Liver (tissue), 9 donors: ENCODE results near the gene NIPSNAP2. TPM values are rescaled to one million over a fixed set of nuclear protein-coding genes. Genes with fewer than 3 reads are reported as not detected.

Experiments
- DNase-seq: peaks from one replicate; pipeline ENCODE4 v3.0.0-alpha.2; 2017; ENCODE audit warnings: low spot score
- H3K27ac ChIP-seq, 2 donors: one replicate each; pipeline ENCODE4 v1.7.0; 2013; ENCODE audit warnings: inconsistent platforms in 2 of 2, low read length in 2 of 2, control low read depth in 1 of 2, low read depth in 1 of 2, mild to moderate bottlenecking in 1 of 2
- H3K27me3 ChIP-seq, 4 donors: one replicate each; pipeline versions ENCODE4 v1.6.1 to v1.7.0; 2013; ENCODE audit warnings: low read length in 3 of 4, inconsistent platforms in 1 of 4, mild to moderate bottlenecking in 1 of 4, moderate library complexity in 1 of 4; ENCODE audit not compliant: control insufficient read depth in 4 of 4, insufficient read depth in 4 of 4
- H3K36me3 ChIP-seq, 4 donors: one replicate each; pipeline versions ENCODE4 v1.6.1 to v1.7.0; 2013; ENCODE audit warnings: low read length in 3 of 4, mild to moderate bottlenecking in 3 of 4, low read depth in 1 of 4, moderate library complexity in 1 of 4; ENCODE audit not compliant: control insufficient read depth in 4 of 4, insufficient read depth in 3 of 4
- H3K4me1 ChIP-seq, 4 donors: one replicate each; pipeline versions ENCODE4 v1.6.1 to v1.7.0; 2013; ENCODE audit warnings: low read length in 3 of 4, mild to moderate bottlenecking in 3 of 4, moderate library complexity in 1 of 4; ENCODE audit not compliant: control insufficient read depth in 4 of 4, insufficient read depth in 4 of 4
- H3K4me3 ChIP-seq, 3 donors: one replicate each; pipeline versions ENCODE4 v1.6.1 to v1.7.0; 2013; ENCODE audit warnings: low read length in 3 of 3, control low read depth in 1 of 3, low read depth in 1 of 3, mild to moderate bottlenecking in 1 of 3
- H3K9ac ChIP-seq, 2 donors: one replicate each; pipeline ENCODE4 v1.7.0; 2013; ENCODE audit warnings: low read length in 2 of 2, mild to moderate bottlenecking in 2 of 2, moderate library complexity in 2 of 2, control low read depth in 1 of 2, low read depth in 1 of 2
- H3K9me3 ChIP-seq, 4 donors: one replicate each; pipeline versions ENCODE4 v1.6.1 to v1.7.0; 2013; ENCODE audit warnings: low read length in 3 of 4; ENCODE audit not compliant: control insufficient read depth in 4 of 4
- ATF3 ChIP-seq: IDR thresholded peaks from 2 replicates; pipeline ENCODE4 v1.6.1; 2016; ENCODE audit warnings: antibody characterized with exemption
- CTCF ChIP-seq: fragments of 150-350 bp; IDR thresholded peaks from 2 replicates; pipeline ENCODE4 v1.5.1; 2017; ENCODE audit warnings: improper control_type of control experiment, low read depth, low read length; ENCODE audit not compliant: missing input control
- EGR1 ChIP-seq, 2 donors: IDR thresholded peaks; 2 replicates each; pipeline ENCODE4 v1.6.1; 2016 to 2018; ENCODE audit warnings: antibody characterized with exemption in 2 of 2, low read depth in 2 of 2
- FOXA1 ChIP-seq: IDR thresholded peaks from 2 replicates; pipeline ENCODE4 v1.6.1; 2016; ENCODE audit warnings: antibody characterized with exemption
- FOXA2 ChIP-seq: IDR thresholded peaks from 2 replicates; pipeline ENCODE4 v1.6.1; 2016; ENCODE audit warnings: antibody characterized with exemption
- GABPA ChIP-seq, 2 donors: IDR thresholded peaks in 1 of 2; conservative IDR thresholded peaks in 1 of 2; 2 replicates each; pipeline ENCODE4 v1.6.1; 2016; ENCODE audit warnings: antibody characterized with exemption in 2 of 2, mild to moderate bottlenecking in 1 of 2, moderate library complexity in 1 of 2
- HNF4A ChIP-seq, 2 donors: conservative IDR thresholded peaks; 2 replicates each; pipeline ENCODE4 v1.6.1; 2016; ENCODE audit warnings: antibody characterized with exemption in 2 of 2, mild to moderate bottlenecking in 2 of 2
- HNF4G ChIP-seq: IDR thresholded peaks from 2 replicates; pipeline ENCODE4 v1.6.1; 2016; ENCODE audit warnings: antibody characterized with exemption
- JUND ChIP-seq, 2 donors: IDR thresholded peaks; 2 replicates each; pipeline ENCODE4 v1.6.1; 2016; ENCODE audit warnings: antibody characterized with exemption in 2 of 2
- MAX ChIP-seq: IDR thresholded peaks from 2 replicates; pipeline ENCODE4 v1.6.1; 2016; ENCODE audit warnings: antibody characterized with exemption
- NR2F2 ChIP-seq: IDR thresholded peaks from 2 replicates; pipeline ENCODE4 v1.6.1; 2016; ENCODE audit warnings: antibody characterized with exemption
- RAD21 ChIP-seq, 2 donors: IDR thresholded peaks; 2 replicates each; pipeline ENCODE4 v1.6.1; 2016; ENCODE audit warnings: antibody characterized with exemption in 2 of 2, mild to moderate bottlenecking in 2 of 2
- REST ChIP-seq: IDR thresholded peaks from 2 replicates; pipeline ENCODE4 v1.6.1; 2016; ENCODE audit warnings: antibody characterized with exemption, mild to moderate bottlenecking
- RXRA ChIP-seq, 2 donors: IDR thresholded peaks; 2 replicates each; pipeline ENCODE4 v1.6.1; 2017 to 2018; ENCODE audit warnings: antibody characterized with exemption in 2 of 2, mild to moderate bottlenecking in 1 of 2
- SP1 ChIP-seq: IDR thresholded peaks from 2 replicates; pipeline ENCODE4 v1.6.1; 2018; ENCODE audit warnings: antibody characterized with exemption, mild to moderate bottlenecking
- TAF1 ChIP-seq: conservative IDR thresholded peaks from 2 replicates; pipeline ENCODE4 v1.6.1; 2016; ENCODE audit warnings: antibody characterized with exemption, mild to moderate bottlenecking
- YY1 ChIP-seq: IDR thresholded peaks from 2 replicates; pipeline ENCODE4 v1.6.1; 2016; ENCODE audit warnings: antibody characterized with exemption, mild to moderate bottlenecking
- ZBTB33 ChIP-seq: IDR thresholded peaks from 2 replicates; pipeline ENCODE4 v1.6.1; 2016; ENCODE audit warnings: antibody characterized with exemption
- WGBS: extraction: QIAGEN DNeasy Blood & Tissue Kit; methylation state at CpG from one replicate; pipeline ENCODE4 v1.1.7; 2013; 5-methylcytosine and 5-hydroxymethylcytosine counted together
- polyA plus RNA-seq, 2 donors: library from polyadenylated mRNA; stranded (reverse) in 1 of 2; unstranded in 1 of 2; fragments of 200-250 nt in 1 of 2; fragments of >200 nt in 1 of 2; fragmentation: Nextera tagmentation in 1 of 2; extraction: Ambion mirVana in 1 of 2; gene quantifications; one replicate each; pipeline versions ENCODE4 v1.2.1 to v1.2.3, GENCODE V29; 2013 to 2015
- total RNA-seq, 2 donors: library from RNA; depleted of rRNA; stranded (reverse); fragments of >200 nt; gene quantifications; one replicate each; pipeline ENCODE4 v1.2.3, GENCODE V29; 2014
- donor health status: healthy.
- donor health status: healthy.
- donor health status: healthy.
- donor health status: healthy.
- donor health status: healthy.

Gene NIPSNAP2
- total and polyA plus RNA-seq, 4 donors: 6.0 to 20.4 (median 11.8) TPM

- no peak overlapping the region for H3K4me3 ChIP-seq
- TF ChIP-seq GABPA (IDR thresholded peaks at IDR 0.05 in 1 of 2, conservative IDR thresholded peaks at IDR 0.05 in 1 of 2) (no peak), NR2F2 (no peak), ATF3 (no peak), FOXA2 (no peak), MAX (no peak), JUND (IDR thresholded peaks at IDR 0.05) (no peak), HNF4A (conservative IDR thresholded peaks at IDR 0.05) (no peak), FOXA1 (no peak), RXRA (IDR thresholded peaks at IDR 0.05) (no peak), ZBTB33 (no peak), YY1 (no peak), TAF1 (no peak), RAD21 (IDR thresholded peaks at IDR 0.05) (no peak), REST (no peak), SP1 (no peak), EGR1 (IDR thresholded peaks at IDR 0.05; ENCODE audit: low read depth in 2 of 2) (no peak), HNF4G (no peak), CTCF (no peak)
- no peak overlapping the region for H3K9ac ChIP-seq
- peaks cover 0 to 2% (median under 1%) of the 10 kb centered on the region in 4 donors for H3K36me3 ChIP-seq
- H3K9me3 ChIP-seq: no peaks in the 10 kb centered on the region
- WGBS: 92% methylated on average over 1 of the region's 1 CpG
- no peak for DNase-seq
- H3K27ac ChIP-seq: no peak overlapping the region
- H3K4me1 ChIP-seq: peaks cover 9 to 23% (median 16%) of the 10 kb centered on the region in 4 donors
- H3K27me3 ChIP-seq: no peaks in the 10 kb centered on the region
Measured at GRCh38 chr7:56048245-56048644, 83.9 kb downstream of the NIPSNAP2 start.
